ENCODE measurements around the gene SLC4A2.
A peak's percentile ranks its signal among the peaks of the same experiment; 100 is the strongest.

SLC4A2 gene

DNA sequence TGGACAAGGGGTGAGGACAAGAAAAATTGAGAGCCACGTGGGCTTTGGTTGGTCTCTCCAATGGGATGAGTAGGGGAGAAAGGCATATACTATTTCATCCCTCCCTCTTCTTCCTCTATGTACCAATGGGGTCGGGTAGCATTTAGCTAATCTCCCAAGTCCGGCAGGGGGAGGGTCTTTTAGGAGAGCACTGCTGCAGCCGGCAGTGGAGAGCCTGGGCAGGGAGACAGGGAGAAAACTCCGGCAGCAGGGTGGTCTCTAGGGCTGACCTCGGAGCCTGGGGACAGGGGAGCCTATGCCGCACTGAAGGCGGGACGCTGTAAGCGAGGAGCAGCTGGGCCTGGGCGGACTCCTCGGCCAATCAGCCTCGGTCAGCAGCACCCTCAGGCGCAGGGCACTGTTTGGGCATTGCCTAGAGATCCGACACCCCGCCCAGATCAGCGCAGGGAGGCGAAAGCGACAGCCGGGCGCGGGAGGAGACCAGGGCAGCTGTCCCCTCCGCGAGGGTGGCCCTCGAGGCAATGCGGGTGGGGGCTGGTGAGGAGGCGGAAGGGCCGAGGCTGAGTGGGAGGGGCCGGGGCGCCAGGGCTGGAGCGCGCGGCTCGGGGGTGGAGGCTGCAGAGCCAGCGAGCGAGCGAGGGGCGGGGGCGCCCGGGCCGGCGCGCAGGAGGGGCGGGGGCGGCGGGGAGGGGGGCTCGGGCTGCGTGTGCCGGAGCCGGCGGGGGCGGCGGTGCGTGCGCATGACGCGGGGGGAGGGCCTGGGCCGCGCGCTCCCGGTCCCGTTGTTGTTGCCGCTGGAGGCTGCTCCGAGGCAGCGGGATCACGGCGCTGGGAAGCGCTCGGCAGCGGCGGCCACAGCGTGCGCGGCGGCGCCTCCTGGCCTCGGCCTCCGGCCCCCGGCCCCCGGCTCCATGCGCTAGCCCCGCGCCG is 26.6 kb downstream of the SLC4A2 start, which contains the start of gene AGAP3:
AGAP3 (plus strand) TSS at position 785 of the 930 bp plus-strand sequence. CDS start 267 bp downstream, outside the sequence.
- peak; percentile 66 to 81 for DNase-seq (ENCODE audit: low read depth in 2 of 2)
- H3K4me3 ChIP-seq (replicated peaks in 1 of 2; ENCODE audit: low read depth in 2 of 2, low read length in 2 of 2), result peak within 1 kb of the TSS; percentile 74 to 81
- TF ChIP-seq, protein P1, sequence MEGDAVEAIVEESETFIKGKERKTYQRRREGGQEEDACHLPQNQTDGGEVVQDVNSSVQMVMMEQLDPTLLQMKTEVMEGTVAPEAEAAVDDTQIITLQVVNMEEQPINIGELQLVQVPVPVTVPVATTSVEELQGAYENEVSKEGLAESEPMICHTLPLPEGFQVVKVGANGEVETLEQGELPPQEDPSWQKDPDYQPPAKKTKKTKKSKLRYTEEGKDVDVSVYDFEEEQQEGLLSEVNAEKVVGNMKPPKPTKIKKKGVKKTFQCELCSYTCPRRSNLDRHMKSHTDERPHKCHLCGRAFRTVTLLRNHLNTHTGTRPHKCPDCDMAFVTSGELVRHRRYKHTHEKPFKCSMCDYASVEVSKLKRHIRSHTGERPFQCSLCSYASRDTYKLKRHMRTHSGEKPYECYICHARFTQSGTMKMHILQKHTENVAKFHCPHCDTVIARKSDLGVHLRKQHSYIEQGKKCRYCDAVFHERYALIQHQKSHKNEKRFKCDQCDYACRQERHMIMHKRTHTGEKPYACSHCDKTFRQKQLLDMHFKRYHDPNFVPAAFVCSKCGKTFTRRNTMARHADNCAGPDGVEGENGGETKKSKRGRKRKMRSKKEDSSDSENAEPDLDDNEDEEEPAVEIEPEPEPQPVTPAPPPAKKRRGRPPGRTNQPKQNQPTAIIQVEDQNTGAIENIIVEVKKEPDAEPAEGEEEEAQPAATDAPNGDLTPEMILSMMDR (IDR thresholded peaks at IDR 0.05; ENCODE audit: low read depth, low read length), result no peak

DNA sequence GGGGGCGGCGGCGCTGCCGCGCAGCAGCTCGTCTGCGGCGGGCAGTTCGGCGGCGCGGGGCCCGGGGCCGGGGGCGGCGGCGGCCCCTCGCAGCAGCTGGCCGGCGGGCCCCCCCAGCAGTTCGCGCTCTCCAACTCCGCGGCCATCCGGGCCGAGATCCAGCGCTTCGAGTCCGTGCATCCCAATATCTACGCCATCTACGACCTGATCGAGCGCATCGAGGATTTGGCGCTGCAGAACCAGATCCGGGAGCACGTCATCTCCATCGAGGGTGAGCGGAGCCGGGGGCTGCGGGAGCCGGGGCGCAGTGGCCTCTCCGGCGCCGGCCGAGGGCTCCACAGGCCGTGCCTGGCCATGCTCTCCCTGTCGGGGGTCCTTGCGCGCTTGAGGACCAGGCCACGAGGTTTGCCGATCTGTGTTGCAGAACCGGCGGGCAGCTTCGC is 27.4 kb downstream of the SLC4A2 start:
- H3K4me3 ChIP-seq (replicated peaks in 1 of 2; ENCODE audit: low read depth in 2 of 2, low read length in 2 of 2), result peak overlapping the region; percentile 74 to 81
- TF ChIP-seq, protein P1 (IDR thresholded peaks at IDR 0.05; ENCODE audit: low read depth, low read length), result no peak
- peak in 1 of 2 donors; percentile 47 for DNase-seq (ENCODE audit: low read depth in 2 of 2)

DNA sequence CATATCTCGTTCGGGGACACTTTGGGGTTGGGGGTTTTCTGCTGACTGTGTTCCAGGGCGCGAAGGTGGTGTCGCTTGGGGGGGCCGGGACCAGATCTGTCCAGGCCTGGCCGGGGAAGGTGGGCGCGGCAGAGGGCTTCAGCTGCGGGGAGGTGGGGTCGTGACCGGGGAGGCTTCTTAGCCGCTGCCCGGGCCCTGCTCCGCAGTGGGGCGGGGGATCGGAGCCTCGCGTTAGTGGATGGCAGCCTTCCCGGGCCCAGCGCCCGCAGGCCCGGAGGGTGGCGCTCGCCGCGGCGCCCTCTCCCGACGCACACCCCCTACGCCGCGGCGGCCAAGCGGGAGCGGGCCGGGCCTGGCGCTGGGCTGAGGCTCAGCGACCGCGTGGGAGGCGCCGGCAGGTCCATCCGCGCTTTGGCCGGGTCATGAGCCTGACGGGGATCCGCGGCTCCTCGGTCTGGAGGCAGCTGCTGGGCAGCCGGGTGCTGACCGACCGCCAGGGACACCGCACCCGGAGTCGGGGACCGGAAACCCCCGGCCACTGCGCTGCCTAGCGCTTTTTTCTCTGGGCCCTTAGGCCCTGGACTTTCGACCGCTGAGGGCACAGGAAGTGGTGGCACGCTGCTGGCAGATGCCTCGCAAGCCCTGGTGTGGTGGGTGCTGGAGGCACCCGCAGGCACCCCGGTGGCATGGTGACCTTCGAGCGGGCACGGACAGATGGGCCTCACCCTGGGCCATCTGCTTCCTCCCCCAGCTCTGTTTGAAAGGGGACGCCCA is 28.0 kb downstream of the SLC4A2 start:
- peak; percentile 60 to 69 for DNase-seq (ENCODE audit: low read depth in 2 of 2)
- peak overlapping the region; percentile 74 to 81 for H3K4me3 ChIP-seq (replicated peaks in 1 of 2; ENCODE audit: low read depth in 2 of 2, low read length in 2 of 2)
- TF ChIP-seq, protein P1 (IDR thresholded peaks at IDR 0.05; ENCODE audit: low read depth, low read length), result no peak

DNA sequence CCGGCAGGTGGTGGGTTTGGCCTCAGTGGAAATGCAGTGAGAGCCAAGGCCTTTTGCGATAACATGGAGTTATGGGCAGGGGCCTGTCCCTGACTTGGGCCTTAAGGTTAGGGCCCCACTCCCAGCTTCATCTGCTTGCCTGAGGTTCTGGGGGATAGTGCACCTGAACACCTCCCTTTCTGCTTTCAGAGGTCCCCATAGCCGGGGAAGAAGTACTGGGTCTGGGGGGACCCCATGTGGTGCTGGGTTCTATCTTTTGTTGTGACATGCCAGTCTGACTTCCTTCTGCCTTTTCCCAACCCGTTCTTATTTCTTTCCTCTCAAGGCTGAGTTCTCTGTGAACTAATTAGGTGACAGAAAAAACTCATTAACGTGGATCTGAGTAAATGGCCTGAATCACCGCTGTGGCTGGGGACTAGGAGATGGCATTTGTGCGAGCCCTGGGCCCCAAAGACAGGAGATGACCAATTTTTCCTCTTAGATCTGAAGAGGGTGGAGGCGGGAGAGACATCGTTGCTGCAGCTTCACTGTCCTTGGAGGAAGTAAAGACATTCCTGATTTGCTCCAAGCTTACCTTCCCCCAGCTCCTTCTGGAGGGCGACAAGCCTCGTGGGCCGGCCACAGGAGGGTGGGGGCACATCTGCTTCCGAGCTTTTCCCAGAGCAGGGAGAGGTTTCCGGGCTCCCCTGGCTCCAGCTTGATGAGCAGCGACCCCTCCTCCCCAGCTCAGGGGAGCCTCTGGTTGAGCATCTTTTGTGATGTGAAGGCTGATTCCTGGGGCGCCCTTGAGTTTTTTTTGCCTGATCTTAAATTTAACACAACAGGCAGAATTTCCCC is 28.8 kb downstream of the SLC4A2 start:
- H3K4me3 ChIP-seq (replicated peaks in 1 of 2; ENCODE audit: low read depth in 2 of 2, low read length in 2 of 2), result peak overlapping the region; percentile 57 to 81
- DNase-seq (ENCODE audit: low read depth in 2 of 2), result peak in 1 of 2 donors; percentile 15
- TF ChIP-seq, protein P1 (IDR thresholded peaks at IDR 0.05; ENCODE audit: low read depth, low read length), result no peak

DNA sequence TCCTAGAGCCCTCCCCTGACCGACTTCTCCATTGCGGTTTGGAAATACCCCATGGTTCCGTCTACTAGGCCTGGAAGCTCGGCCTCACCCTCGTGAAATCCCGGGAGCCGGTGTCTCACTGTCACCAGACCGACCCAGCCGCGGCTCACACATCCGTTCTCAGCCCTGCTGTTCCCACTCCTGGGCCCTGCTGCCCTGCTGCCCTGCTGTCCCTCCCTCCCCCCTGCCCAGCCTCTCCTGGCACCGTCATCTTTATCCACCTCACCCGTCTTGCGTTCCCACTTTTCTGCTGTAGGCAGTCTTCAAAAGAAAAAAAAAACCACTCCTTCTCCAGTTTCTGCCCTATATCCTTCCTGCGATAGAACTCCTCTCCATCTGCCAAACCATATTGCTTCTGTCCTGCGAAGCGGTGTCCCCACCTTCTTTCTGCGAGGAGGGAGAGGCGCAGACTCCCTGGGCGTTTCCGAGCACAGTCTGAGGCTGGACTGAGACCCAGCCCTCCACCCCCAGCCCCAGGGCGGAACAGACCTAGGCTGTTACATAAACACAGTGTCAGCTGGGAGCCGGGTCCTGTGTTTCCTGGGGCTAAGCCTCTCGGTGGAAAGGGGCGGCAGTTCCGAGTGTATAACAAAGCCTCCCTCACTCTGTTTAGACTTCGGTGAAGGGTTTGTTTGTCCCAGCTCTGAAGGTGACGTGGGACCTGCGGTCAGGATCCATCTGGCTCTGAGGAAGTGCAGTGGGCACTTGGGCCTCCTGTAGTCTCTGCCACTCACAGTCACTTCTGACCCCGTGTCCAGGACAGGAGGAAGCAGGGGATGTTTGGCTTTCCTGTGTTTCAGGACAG is 29.7 kb downstream of the SLC4A2 start:
- peak overlapping the region; percentile 57 to 81 for H3K4me3 ChIP-seq (replicated peaks in 1 of 2; ENCODE audit: low read depth in 2 of 2, low read length in 2 of 2)
- TF ChIP-seq, protein P1 (IDR thresholded peaks at IDR 0.05; ENCODE audit: low read depth, low read length), result no peak
- peak; percentile 67 to 75 for DNase-seq (ENCODE audit: low read depth in 2 of 2)
